DND-41 (cell line): ENCODE measurements around the gene EIF4EBP3.

Experiments used
- EZH2 ChIP-seq: IDR thresholded peaks from 3 replicates; pipeline ENCODE4 v1.6.1; 2012; ENCODE audit warnings: borderline replicate concordance, low read depth, mild to moderate bottlenecking, moderate library complexity, low read length, inconsistent platforms; ENCODE audit not compliant: severe bottlenecking
- TF ChIP-seq, protein P1 (sequence below): IDR thresholded peaks from 2 replicates; pipeline ENCODE4 v1.5.1; 2012; ENCODE audit warnings: borderline replicate concordance, low read length, moderate library complexity, mild to moderate bottlenecking; ENCODE audit not compliant: poor library complexity, severe bottlenecking; ENCODE audit errors: extremely low read depth

- no peak for TF ChIP-seq EZH2
- TF ChIP-seq, protein P1, sequence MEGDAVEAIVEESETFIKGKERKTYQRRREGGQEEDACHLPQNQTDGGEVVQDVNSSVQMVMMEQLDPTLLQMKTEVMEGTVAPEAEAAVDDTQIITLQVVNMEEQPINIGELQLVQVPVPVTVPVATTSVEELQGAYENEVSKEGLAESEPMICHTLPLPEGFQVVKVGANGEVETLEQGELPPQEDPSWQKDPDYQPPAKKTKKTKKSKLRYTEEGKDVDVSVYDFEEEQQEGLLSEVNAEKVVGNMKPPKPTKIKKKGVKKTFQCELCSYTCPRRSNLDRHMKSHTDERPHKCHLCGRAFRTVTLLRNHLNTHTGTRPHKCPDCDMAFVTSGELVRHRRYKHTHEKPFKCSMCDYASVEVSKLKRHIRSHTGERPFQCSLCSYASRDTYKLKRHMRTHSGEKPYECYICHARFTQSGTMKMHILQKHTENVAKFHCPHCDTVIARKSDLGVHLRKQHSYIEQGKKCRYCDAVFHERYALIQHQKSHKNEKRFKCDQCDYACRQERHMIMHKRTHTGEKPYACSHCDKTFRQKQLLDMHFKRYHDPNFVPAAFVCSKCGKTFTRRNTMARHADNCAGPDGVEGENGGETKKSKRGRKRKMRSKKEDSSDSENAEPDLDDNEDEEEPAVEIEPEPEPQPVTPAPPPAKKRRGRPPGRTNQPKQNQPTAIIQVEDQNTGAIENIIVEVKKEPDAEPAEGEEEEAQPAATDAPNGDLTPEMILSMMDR, result no peak
These were observed 43.4 kb downstream of the EIF4EBP3 start for GRCh38 chr5:140590861-140591260.
